PC-3 (cell line): ENCODE results near the gene EPC2. TPM values are rescaled to one million over a fixed set of nuclear protein-coding genes. Genes with fewer than 3 reads are reported as not detected.

Experiments
- ATAC-seq: fragments of 200-7000 bp; cut with Tn5 transposase; 2 replicates; pipeline ENCODE4 v1.9.1; 2020; ENCODE audit warnings: mild to moderate bottlenecking, moderate library complexity
- BruUV-seq: library from RNA; stranded (reverse); fragments of 400-500 nt; replicated peaks from 2 replicates; lab custom pipeline; 2021; lab: Mats Ljungman, UMichigan
- CTCF ChIA-PET: fragments of 300-600 bp; sonication (Branson Sonifier 250); formaldehyde crosslinking; loops from one replicate; lab custom pipeline; 2022; ENCODE audit warnings: antibody characterized with exemption; lab: Charles Lee
- POLR2A ChIA-PET: fragments of 300-600 bp; sonication (Branson Sonifier 250); formaldehyde crosslinking; loops from one replicate; lab custom pipeline; 2022; ENCODE audit warnings: antibody characterized with exemption; ENCODE audit not compliant: unreplicated experiment; lab: Charles Lee
- DNase-seq: peaks from one replicate; pipeline ENCODE4 v3.0.0-alpha.2; 2015
- H2AFZ ChIP-seq: fragments of 300-600 bp; sonication (generic); 2 replicates; pipeline ENCODE4 v1.6.0; 2016; ENCODE audit warnings: antibody characterized with exemption, low read length
- H3F3A ChIP-seq: fragments of 300-600 bp; sonication (generic); one replicate; pipeline ENCODE4 v1.6.0; 2017; ENCODE audit warnings: antibody characterized with exemption, low read length, control low read depth, mild to moderate bottlenecking; ENCODE audit not compliant: unreplicated experiment
- H3K27ac ChIP-seq: fragments of 300-600 bp; sonication (generic); 2 replicates; pipeline ENCODE4 v1.5.1; 2016; ENCODE audit warnings: mild to moderate bottlenecking, low read length
- H3K27me3 ChIP-seq: fragments of 300-600 bp; sonication (generic); 2 replicates; pipeline ENCODE4 v1.6.1; 2016; ENCODE audit warnings: low read length, mixed read lengths
- H3K36me3 ChIP-seq: fragments of 300-600 bp; sonication (generic); 2 replicates; pipeline ENCODE4 v1.6.1; 2016; ENCODE audit warnings: low read depth, mixed run types, low read length, mixed read lengths
- H3K4me1 ChIP-seq: fragments of 300-600 bp; sonication (generic); 2 replicates; pipeline ENCODE4 v1.5.1; 2016; ENCODE audit warnings: low read length; ENCODE audit not compliant: insufficient read depth
- H3K4me2 ChIP-seq: fragments of 300-600 bp; sonication (generic); 2 replicates; pipeline ENCODE4 v1.6.0; 2016; ENCODE audit warnings: low read length
- H3K4me3 ChIP-seq: fragments of 300-600 bp; sonication (generic); 2 replicates; pipeline ENCODE4 v1.5.1; 2016; ENCODE audit warnings: mild to moderate bottlenecking, low read length, mixed read lengths
- H3K79me2 ChIP-seq: fragments of 300-600 bp; sonication (generic); 2 replicates; pipeline ENCODE4 v1.6.1; 2017; ENCODE audit warnings: low read length, mixed read lengths
- H3K9ac ChIP-seq: fragments of 300-600 bp; sonication (generic); 2 replicates; pipeline ENCODE4 v1.6.0; 2016; ENCODE audit warnings: mild to moderate bottlenecking, low read length
- H3K9me2 ChIP-seq: fragments of 300-600 bp; sonication (generic); replicated peaks from 2 replicates; pipeline ENCODE4 v1.6.1; 2016; ENCODE audit warnings: mixed run types, low read length, mixed read lengths
- H3K9me3 ChIP-seq: fragments of 300-600 bp; sonication (generic); 2 replicates; pipeline ENCODE4 v1.6.1; 2016; ENCODE audit warnings: low read length, mixed read lengths
- H4K20me1 ChIP-seq: fragments of 300-600 bp; sonication (generic); 2 replicates; pipeline ENCODE4 v1.6.1; 2016; ENCODE audit warnings: low read length, mixed read lengths
- CTCF ChIP-seq: fragments of 300-600 bp; sonication (generic); conservative IDR thresholded peaks from 2 replicates; pipeline ENCODE4 v1.5.1; 2017; ENCODE audit warnings: antibody characterized with exemption, low read depth, mild to moderate bottlenecking, low read length
- EZH2 ChIP-seq: fragments of 300-600 bp; sonication (generic); IDR thresholded peaks from one replicate; pipeline ENCODE4 v1.6.1; 2017; ENCODE audit warnings: antibody characterized with exemption, mild to moderate bottlenecking, low read length; ENCODE audit not compliant: unreplicated experiment
- EZH2phosphoT487 ChIP-seq: fragments of 300-600 bp; sonication (generic); IDR thresholded peaks from 2 replicates; pipeline ENCODE4 v1.6.1; 2018; ENCODE audit warnings: mild to moderate bottlenecking, antibody characterized with exemption, low read length, borderline replicate concordance
- intact Hi-C: fragments of 100-400 bp; cut with micrococcal nuclease; formaldehyde crosslinking; loops from 2 replicates; pipeline ENCODE4 v1.9.0; 2023
- total RNA-seq: library from RNA; depleted of rRNA; stranded (reverse); fragments of >200 nt; gene quantifications from 2 replicates; pipeline ENCODE4 v1.2.3, GENCODE V29; 2014

EPC2 gene
- total RNA-seq, 1 experiment from 2014 or later: 20.6 TPM

GRCh38 chr2:148696985-148697384, 52.4 kb downstream of the EPC2 start:
- POLR2A ChIA-PET: no interaction called here
- no peak for ATAC-seq
- BruUV-seq: no TSS peak

GRCh38 chr2:148699830-148700229, 55.3 kb downstream of the EPC2 start:
- CTCF ChIA-PET: no interaction called here
- no peak overlapping the region for H3K4me3 ChIP-seq
- intact Hi-C loops: no loop called here

More at GRCh38 chr2:148696985-148697384, 52.4 kb downstream of the EPC2 start:
- CTCF ChIA-PET: no interaction called here
- TF ChIP-seq CTCF (no peak), EZH2 (no peak), EZH2phosphoT487 (no peak)
- Histone ChIP-seq H2AFZ (no peak overlapping the region), H4K20me1 (0 out of 2 replicates have a peak, but pooled peaks cover 3% of the 10 kb centered on the region), H3F3A (no peaks in the 10 kb centered on the region), H3K9me2 (no peaks in the 10 kb centered on the region), H3K4me2 (no peak overlapping the region), H3K36me3 (peaks cover 4% of the 10 kb centered on the region), H3K9ac (no peak overlapping the region), H3K4me1 (no peaks in the 10 kb centered on the region), H3K4me3 (no peak overlapping the region), H3K9me3 (no peaks in the 10 kb centered on the region), H3K79me2 (peaks cover 22% of the 10 kb centered on the region; the same call in 1 of the 2 replicates), H3K27me3 (no peaks in the 10 kb centered on the region), H3K27ac (no peak overlapping the region)
- intact Hi-C loops: no loop called here
- no peak for DNase-seq

More at GRCh38 chr2:148699830-148700229, 55.3 kb downstream of the EPC2 start:
- H3K4me1 ChIP-seq: no peaks in the 10 kb centered on the region
- H3K79me2 ChIP-seq: peaks cover 41% of the 10 kb centered on the region
- H3K9ac ChIP-seq: no peak overlapping the region
- no peaks in the 10 kb centered on the region for H4K20me1 ChIP-seq
- no peak for DNase-seq
- ATAC-seq: no peak
- no peaks in the 10 kb centered on the region for H3K27me3 ChIP-seq
- no peak overlapping the region for H3K4me2 ChIP-seq
- H3K9me3 ChIP-seq: no peaks in the 10 kb centered on the region
- H3K36me3 ChIP-seq: peaks cover 4% of the 10 kb centered on the region; the same call in 1 of the 2 replicates
- H2AFZ ChIP-seq: no peak overlapping the region
- H3K27ac ChIP-seq: no peak overlapping the region
- no TSS peak for BruUV-seq
- no peak for TF ChIP-seq EZH2phosphoT487
- no peak for TF ChIP-seq CTCF
- no peak for TF ChIP-seq EZH2
- no peaks in the 10 kb centered on the region for H3F3A ChIP-seq
- POLR2A ChIA-PET: no interaction called here
- H3K9me2 ChIP-seq: no peaks in the 10 kb centered on the region
